ENCODE results near the gene USH2A. TPM values are rescaled to one million over a fixed set of nuclear protein-coding genes. Genes with fewer than 3 reads are reported as not detected.

Gene USH2A
- total and polyA plus RNA-seq, 9 donors = 0.06 to 0.40 (median 0.09) TPM

DNA sequence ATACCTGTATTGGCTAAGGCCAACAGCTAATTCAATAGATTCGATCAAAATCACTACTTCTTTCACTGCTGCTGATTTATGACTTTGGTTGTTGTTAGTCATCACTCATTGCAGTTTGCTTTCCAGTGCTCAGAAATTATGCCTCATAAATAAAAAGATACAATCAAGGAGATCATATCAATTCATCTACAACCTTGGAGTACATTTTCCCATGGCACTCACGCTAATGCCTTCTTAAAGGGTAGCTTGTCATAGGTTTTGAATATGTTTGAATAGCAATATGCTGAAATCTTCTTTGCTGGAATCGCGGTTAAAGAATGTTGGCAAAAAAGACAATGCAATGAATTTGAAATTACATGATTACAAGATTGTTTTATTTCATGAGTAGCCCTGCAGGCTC is 766.2 kb downstream of the USH2A start:
- H3K27me3 ChIP-seq (ENCODE audit: control insufficient read depth, insufficient read depth, low read length) = no peaks in the 10 kb centered on the region
- no peaks in the 10 kb centered on the region for H3K36me3 ChIP-seq (ENCODE audit: control insufficient read depth, insufficient read depth, low read length)
- no peak overlapping the region for H3K4me3 ChIP-seq (ENCODE audit: low read length)
- H3K9me3 ChIP-seq (replicated peaks; ENCODE audit: control insufficient read depth, low read depth, low read length) = no peaks in the 10 kb centered on the region
- H3K4me1 ChIP-seq (ENCODE audit: control insufficient read depth, insufficient read depth, low read length) = no peaks in the 10 kb centered on the region
- H3K27ac ChIP-seq (ENCODE audit: low read length) = no peak overlapping the region
- 100% methylated on average over 2 of the region's 4 CpGs for WGBS (ENCODE audit: insufficient coverage)
- DNase-seq = no peak

GRCh38 chr1:215652371-215652770 is 770.9 kb downstream of the USH2A start:
- Histone ChIP-seq H3K9me3 (replicated peaks; ENCODE audit: control insufficient read depth, low read depth, low read length) (no peaks in the 10 kb centered on the region), H3K27ac (ENCODE audit: low read length) (no peak overlapping the region), H3K4me3 (ENCODE audit: low read length) (no peak overlapping the region), H3K36me3 (ENCODE audit: control insufficient read depth, insufficient read depth, low read length) (no peaks in the 10 kb centered on the region), H3K4me1 (ENCODE audit: control insufficient read depth, insufficient read depth, low read length) (no peaks in the 10 kb centered on the region), H3K27me3 (ENCODE audit: control insufficient read depth, insufficient read depth, low read length) (no peaks in the 10 kb centered on the region)
- WGBS (ENCODE audit: insufficient coverage) = 71% methylated on average over 1 of the region's 1 CpG
- DNase-seq = no peak

DNA sequence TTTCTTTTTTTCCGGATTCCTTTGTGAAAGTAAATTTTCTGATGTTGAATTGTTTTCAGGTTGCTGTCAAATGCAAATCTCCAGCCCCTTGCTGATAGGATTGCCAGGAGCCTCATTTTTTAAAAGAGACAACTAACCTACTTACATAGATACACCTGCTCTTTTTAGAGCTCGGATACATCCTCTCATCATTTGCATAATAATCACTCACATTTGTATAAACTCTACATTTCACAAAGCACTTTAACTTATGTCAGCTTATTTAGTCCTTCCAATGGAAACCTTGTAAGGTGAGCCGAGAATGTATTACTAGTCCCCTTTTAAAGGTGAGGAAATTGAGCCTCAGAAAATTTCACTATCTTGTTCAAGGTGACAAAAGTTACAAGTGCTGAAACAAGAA is 771.4 kb downstream of the USH2A start:
- DNase-seq = no peak
- Histone ChIP-seq H3K9me3 (replicated peaks; ENCODE audit: control insufficient read depth, low read depth, low read length) (no peaks in the 10 kb centered on the region), H3K27me3 (ENCODE audit: control insufficient read depth, insufficient read depth, low read length) (no peaks in the 10 kb centered on the region), H3K4me3 (ENCODE audit: low read length) (no peak overlapping the region), H3K4me1 (ENCODE audit: control insufficient read depth, insufficient read depth, low read length) (no peaks in the 10 kb centered on the region), H3K36me3 (ENCODE audit: control insufficient read depth, insufficient read depth, low read length) (no peaks in the 10 kb centered on the region), H3K27ac (ENCODE audit: low read length) (no peak overlapping the region)
- WGBS (ENCODE audit: insufficient coverage) = 80% methylated on average over 1 of the region's 3 CpGs

- H3K4me1 ChIP-seq (ENCODE audit: control insufficient read depth, insufficient read depth, low read length) = no peaks in the 10 kb centered on the region
Measured at GRCh38 chr1:215650446-215651149, 772.6 kb downstream of the USH2A start.

GRCh38 chr1:215648957-215649356 is 774.3 kb downstream of the USH2A start:
- Histone ChIP-seq H3K27ac (ENCODE audit: low read length) (no peak overlapping the region), H3K9me3 (replicated peaks; ENCODE audit: control insufficient read depth, low read depth, low read length) (no peaks in the 10 kb centered on the region), H3K4me3 (ENCODE audit: low read length) (no peak overlapping the region), H3K36me3 (ENCODE audit: control insufficient read depth, insufficient read depth, low read length) (no peaks in the 10 kb centered on the region), H3K27me3 (ENCODE audit: control insufficient read depth, insufficient read depth, low read length) (no peaks in the 10 kb centered on the region), H3K4me1 (ENCODE audit: control insufficient read depth, insufficient read depth, low read length) (no peaks in the 10 kb centered on the region)
- no CpG with 5 or more reads among the region's 4 CpGs for WGBS (ENCODE audit: insufficient coverage)
- no peak for DNase-seq

More at GRCh38 chr1:215650446-215651149, 772.6 kb downstream of the USH2A start:
- no peak for DNase-seq
- no peak overlapping the region for H3K4me3 ChIP-seq (ENCODE audit: low read length)
- no peaks in the 10 kb centered on the region for H3K9me3 ChIP-seq (replicated peaks; ENCODE audit: control insufficient read depth, low read depth, low read length)
- H3K36me3 ChIP-seq (ENCODE audit: control insufficient read depth, insufficient read depth, low read length) = no peaks in the 10 kb centered on the region
- H3K27ac ChIP-seq (ENCODE audit: low read length) = no peak overlapping the region
- 60% methylated on average over 4 of the region's 9 CpGs for WGBS (ENCODE audit: insufficient coverage)
- H3K27me3 ChIP-seq (ENCODE audit: control insufficient read depth, insufficient read depth, low read length) = no peaks in the 10 kb centered on the region

DNA sequence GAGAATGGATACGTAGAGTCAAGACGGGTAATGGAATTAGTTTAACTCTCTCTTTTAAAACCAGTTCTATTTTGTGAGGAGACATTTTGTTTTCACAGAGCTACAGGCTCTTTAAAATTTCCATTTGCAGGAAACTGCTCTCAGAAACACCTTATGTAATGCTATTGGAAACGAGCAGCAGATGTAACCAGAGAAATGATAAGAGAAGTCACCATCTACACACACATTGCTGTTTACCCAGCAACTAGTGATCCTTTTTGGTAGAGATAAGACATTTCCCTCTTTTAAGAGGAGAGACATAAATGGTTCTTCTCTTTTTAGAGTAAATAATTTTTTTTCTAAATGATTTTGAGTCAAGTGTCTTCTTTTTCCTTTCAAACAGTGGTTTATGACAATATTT is 775.5 kb downstream of the USH2A start:
- Histone ChIP-seq H3K27ac (ENCODE audit: low read length) (no peak overlapping the region), H3K36me3 (ENCODE audit: control insufficient read depth, insufficient read depth, low read length) (no peaks in the 10 kb centered on the region), H3K4me1 (ENCODE audit: control insufficient read depth, insufficient read depth, low read length) (no peaks in the 10 kb centered on the region), H3K27me3 (ENCODE audit: control insufficient read depth, insufficient read depth, low read length) (no peaks in the 10 kb centered on the region), H3K4me3 (ENCODE audit: low read length) (no peak overlapping the region), H3K9me3 (replicated peaks; ENCODE audit: control insufficient read depth, low read depth, low read length) (no peaks in the 10 kb centered on the region)
- DNase-seq = no peak
- no CpG with 5 or more reads among the region's 3 CpGs for WGBS (ENCODE audit: insufficient coverage)

- Histone ChIP-seq H3K36me3 (ENCODE audit: control insufficient read depth, insufficient read depth, low read length) (no peaks in the 10 kb centered on the region), H3K27me3 (ENCODE audit: control insufficient read depth, insufficient read depth, low read length) (no peaks in the 10 kb centered on the region), H3K9me3 (replicated peaks; ENCODE audit: control insufficient read depth, low read depth, low read length) (no peaks in the 10 kb centered on the region), H3K4me3 (ENCODE audit: low read length) (no peak overlapping the region), H3K27ac (ENCODE audit: low read length) (no peak overlapping the region), H3K4me1 (ENCODE audit: control insufficient read depth, insufficient read depth, low read length) (no peaks in the 10 kb centered on the region)
- no CpG with 5 or more reads among the region's 2 CpGs for WGBS (ENCODE audit: insufficient coverage)
- no peak for DNase-seq
Measured at GRCh38 chr1:215645861-215646260, 777.4 kb downstream of the USH2A start.

- Histone ChIP-seq H3K4me3 (ENCODE audit: low read length) (no peak overlapping the region), H3K4me1 (ENCODE audit: control insufficient read depth, insufficient read depth, low read length) (no peaks in the 10 kb centered on the region), H3K36me3 (ENCODE audit: control insufficient read depth, insufficient read depth, low read length) (no peaks in the 10 kb centered on the region), H3K9me3 (replicated peaks; ENCODE audit: control insufficient read depth, low read depth, low read length) (no peaks in the 10 kb centered on the region), H3K27ac (ENCODE audit: low read length) (no peak overlapping the region), H3K27me3 (ENCODE audit: control insufficient read depth, insufficient read depth, low read length) (no peaks in the 10 kb centered on the region)
- 97% methylated on average over 3 of the region's 4 CpGs for WGBS (ENCODE audit: insufficient coverage)
- no peak for DNase-seq
Measured at GRCh38 chr1:215645182-215645581, 778.1 kb downstream of the USH2A start.

GRCh38 chr1:215643592-215644321 is 779.5 kb downstream of the USH2A start:
- no CpG with 5 or more reads among the region's 4 CpGs for WGBS (ENCODE audit: insufficient coverage)

DNA sequence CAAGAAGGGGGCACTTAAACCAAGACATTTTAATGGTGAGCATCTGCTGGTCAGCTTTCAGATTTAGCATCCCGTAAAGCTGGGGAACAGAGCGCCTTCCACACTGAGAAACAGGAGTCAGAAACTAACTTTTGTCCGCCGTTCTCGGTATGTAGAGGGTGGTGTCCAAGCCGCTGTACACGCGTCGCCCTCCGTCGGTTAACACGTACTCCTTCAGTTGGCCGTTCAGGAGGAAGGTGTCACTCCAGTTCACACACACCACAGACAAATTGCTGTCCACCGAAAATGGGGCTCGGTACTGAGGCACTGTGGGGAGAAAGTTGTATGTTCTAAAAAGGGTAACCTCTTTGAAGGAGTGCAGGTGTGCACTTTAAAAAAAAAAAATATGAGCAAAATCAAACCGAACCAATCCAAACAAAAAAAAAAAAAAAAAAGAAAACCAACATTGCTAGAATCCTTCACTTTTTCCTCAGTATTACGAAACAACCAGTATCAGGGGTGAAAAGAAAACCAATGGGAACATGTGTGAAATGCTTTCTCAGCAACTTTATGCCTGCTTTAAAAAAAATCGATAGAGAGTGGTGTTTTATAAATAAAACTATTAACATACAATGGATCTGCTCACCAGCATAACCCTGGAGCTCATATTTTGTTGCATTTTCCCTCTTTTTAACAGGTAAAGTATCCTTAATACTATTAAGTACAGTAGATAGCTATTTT is 782.7 kb downstream of the USH2A start:
- Histone ChIP-seq H3K36me3 (ENCODE audit: control insufficient read depth, insufficient read depth, low read length) (no peaks in the 10 kb centered on the region), H3K4me3 (ENCODE audit: low read length) (no peak overlapping the region), H3K4me1 (ENCODE audit: control insufficient read depth, insufficient read depth, low read length) (no peaks in the 10 kb centered on the region), H3K27me3 (ENCODE audit: control insufficient read depth, insufficient read depth, low read length) (no peaks in the 10 kb centered on the region), H3K27ac (ENCODE audit: low read length) (no peak overlapping the region), H3K9me3 (replicated peaks; ENCODE audit: control insufficient read depth, low read depth, low read length) (no peaks in the 10 kb centered on the region)
- 95% methylated on average over 2 of the region's 18 CpGs for WGBS (ENCODE audit: insufficient coverage)
- no peak for DNase-seq

More at GRCh38 chr1:215643592-215644321, 779.5 kb downstream of the USH2A start:
- DNase-seq = no peak
- H3K9me3 ChIP-seq (replicated peaks; ENCODE audit: control insufficient read depth, low read depth, low read length) = no peaks in the 10 kb centered on the region
- H3K4me3 ChIP-seq (ENCODE audit: low read length) = no peak overlapping the region
- no peaks in the 10 kb centered on the region for H3K4me1 ChIP-seq (ENCODE audit: control insufficient read depth, insufficient read depth, low read length)
- no peaks in the 10 kb centered on the region for H3K27me3 ChIP-seq (ENCODE audit: control insufficient read depth, insufficient read depth, low read length)
- H3K36me3 ChIP-seq (ENCODE audit: control insufficient read depth, insufficient read depth, low read length) = no peaks in the 10 kb centered on the region
- H3K27ac ChIP-seq (ENCODE audit: low read length) = no peak overlapping the region
